HG03432 (cell line): ENCODE results near the gene SLC7A10.
"Not testable (repeated sequence)": the region's sequence is repeated elsewhere in the genome, so short reads cannot be mapped to it uniquely, and the experiment has no call there.

Experiments
- ATAC-seq: cut with Tn5 transposase; IDR thresholded peaks from one replicate; pipeline ENCODE4 v1.9.1; 2021; ENCODE audit warnings: mild to moderate bottlenecking, moderate library complexity; ENCODE audit not compliant: unreplicated experiment

Gene SLC7A10

DNA sequence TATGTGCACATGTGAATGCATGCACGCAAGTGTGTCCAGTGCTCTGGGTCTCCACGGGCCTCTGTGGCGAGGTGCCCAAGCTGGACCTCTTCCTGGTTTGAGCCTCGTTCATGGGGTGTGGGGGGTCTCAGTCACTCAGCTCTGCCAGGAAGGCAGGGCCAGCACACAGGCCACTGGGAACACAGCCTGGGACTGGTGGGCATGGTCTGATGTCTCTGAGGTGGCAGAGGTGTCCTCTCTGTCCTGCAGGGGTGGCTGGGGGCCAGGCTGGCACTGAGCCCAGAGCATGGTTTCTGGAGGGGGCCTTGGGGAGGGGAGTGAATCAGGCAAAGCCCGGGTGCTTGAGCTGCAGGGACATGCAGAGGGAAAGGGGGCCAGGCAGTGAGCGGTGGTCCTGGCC lies 22.1 kb downstream of the SLC7A10 start:
- ATAC-seq = no peak

DNA sequence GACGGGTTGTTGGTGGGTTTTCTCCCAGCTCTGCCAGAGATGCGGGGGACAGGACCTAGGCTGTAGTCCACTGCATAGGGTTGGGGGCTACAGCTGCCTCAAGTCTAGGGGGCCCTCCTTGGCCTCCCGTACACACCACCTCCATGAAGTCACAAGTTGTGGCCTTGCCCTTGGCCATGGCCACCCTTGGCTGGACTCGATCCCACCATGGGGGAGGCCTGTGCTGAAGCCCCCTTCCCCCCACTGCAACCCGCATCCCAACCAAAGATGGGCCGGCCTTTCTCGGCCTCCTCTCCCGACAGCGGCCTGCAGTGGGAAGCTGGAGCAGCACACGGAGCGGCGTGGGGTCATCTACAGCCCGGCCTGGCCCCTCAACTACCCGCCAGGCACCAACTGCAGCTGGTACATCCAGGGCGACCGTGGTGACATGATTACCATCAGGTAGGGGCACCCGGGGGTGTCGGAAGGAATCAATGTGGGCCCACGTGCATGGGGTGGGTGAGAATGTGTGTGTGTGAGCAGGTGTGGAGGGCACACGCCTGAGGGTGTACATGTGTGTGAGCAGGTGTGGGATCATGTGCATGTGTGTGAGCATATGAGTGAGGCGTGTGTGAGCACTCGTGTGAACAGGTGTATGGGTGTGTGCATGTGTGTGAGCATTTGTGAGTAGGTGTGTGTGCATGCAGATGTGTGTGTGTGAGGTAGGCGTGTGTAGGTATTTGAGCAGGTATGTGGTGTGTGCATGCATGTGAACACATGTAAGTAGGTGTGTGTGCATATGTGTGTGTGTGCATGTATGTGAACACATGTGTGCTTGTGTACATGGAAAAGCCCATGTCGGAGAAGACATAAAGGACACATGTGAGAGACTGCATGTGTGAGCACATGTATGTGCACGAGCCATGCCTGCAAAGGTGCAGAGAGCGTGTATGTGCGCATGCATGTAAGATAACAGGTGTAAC lies 22.8 kb downstream of the SLC7A10 start:
- no peak for ATAC-seq

DNA sequence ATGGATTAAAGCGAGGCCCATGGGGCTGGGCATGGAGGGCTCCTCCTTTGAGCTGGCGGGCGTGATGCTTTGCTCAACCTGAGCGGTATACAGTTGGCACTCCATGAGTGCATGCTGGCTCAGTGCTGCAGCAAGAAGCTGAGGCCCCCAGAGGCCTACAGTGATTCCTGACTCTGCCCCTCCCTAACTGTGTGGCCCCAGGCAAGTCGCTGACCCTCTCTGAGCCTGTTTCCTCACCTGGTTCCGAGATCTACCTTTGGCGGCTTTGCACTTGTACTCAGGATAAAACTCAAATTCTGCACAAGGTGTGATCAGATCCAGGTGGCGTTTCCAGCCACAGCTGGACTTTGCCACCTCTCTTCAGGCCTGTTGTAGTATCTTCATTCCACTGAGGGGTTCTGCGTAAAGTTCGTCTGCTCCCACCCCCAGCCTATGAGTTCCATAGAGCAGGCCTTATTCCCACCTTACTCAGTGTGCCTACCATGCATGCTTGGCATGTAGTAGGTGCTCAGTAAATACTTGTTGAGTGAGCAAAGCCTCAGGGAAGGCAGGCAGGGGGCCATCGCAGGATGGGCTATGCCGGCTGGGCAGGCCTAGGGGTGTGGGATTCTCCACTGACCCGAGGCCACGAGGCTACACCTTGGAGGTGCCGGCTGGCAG lies 23.6 kb downstream of the SLC7A10 start:
- ATAC-seq = no peak

DNA sequence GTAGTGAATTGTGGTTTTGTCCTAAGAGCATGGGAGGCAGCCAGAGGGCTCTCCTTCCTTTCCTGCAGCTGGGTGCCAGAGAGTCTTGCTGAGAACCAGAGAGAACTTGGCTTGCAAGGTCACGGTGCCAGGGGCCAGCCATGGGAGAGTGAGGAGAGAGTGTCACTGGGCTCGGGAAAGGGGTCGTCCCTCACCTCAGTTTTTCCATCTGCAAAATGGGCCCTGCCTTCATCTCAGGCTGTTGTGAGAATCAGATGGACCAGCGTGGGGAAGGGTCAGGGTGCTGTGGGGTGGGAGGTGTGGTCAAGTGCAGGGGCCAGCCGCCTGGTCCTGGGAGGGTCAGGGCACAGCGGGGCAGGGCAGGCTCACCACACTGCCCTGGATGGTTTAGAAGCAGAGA lies 24.2 kb downstream of the SLC7A10 start:
- no peak for ATAC-seq

DNA sequence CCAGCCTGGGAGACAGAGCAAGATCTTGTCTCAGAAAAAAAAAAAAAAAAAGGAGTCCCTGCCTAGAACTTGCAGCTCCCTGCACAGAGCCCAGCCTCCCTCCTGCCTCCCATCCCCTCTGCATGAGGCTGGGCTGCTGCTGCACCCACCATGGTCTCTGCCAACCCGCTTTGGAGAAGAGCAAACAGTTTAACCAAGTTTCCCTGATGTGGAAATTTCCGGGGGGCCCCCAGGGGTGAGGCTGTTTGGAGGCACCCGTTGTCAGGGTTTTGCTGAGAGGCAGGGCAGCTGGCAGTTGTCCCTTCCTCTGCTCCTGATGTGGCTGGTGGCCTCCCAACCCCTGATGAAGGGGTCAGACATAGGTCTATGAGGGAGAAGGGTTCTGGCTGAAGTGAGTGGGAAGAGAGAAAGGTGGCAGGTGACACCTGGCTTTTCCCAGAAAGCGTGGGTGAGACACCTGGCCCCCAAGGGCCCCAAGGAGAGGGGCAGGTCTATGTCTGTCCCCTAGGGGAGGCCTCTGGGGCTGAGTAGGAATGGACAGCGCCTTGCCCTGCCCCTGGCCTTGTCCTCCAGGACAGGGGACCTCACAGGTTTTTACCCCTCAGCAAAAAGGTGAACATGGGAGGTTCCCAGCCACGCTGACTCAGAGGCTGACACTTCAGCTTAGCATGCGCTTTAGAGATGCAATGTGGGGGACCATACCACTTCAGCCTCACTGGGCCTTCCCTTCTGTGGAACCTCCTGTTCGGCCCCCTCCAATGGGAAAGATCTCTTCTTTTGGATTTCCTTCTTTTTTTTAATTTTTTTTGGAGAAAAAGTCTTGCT lies 26.0 kb downstream of the SLC7A10 start:
- ATAC-seq = no peak

DNA sequence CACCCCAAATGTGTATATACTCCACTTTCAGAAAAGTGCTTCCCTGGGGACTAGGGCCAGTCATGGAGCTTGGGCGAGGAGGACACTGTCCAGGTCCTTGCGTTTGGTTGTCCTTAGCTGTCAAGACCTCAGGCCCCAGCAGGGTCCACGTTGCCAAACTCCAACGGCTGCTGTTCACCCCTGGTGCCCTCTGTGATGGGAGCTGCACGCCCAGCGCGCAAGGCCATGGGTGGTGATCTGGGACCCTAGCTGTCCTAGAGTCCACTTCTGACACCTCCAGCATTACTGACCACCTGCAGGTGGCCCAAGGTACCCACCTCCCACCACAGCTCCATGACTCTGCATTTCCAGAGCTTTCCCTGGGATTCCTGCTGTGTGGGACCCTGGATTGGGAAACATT lies 27.5 kb downstream of the SLC7A10 start:
- no peak for ATAC-seq

DNA sequence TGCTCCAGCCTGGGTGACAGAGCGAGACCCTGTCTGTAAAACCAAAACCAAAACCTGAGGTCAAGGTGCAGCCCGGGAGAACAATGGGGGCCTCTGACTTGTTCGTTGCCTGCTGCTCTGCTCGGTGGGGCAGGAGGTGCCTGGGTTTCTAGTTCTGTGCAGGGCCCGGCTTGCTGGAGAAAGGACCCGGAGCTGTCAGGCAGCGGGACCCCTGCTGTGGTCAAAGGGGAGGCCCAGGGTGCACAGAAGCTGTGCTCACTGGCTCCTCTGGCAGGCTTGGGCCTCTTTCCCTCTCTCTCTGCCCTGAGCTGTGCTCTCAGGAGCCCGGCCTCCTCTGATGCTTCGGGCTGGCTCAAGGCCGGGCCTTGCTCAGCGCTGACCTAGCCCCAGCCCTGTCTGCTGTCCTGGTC lies 28.1 kb downstream of the SLC7A10 start:
- no peak for ATAC-seq

DNA sequence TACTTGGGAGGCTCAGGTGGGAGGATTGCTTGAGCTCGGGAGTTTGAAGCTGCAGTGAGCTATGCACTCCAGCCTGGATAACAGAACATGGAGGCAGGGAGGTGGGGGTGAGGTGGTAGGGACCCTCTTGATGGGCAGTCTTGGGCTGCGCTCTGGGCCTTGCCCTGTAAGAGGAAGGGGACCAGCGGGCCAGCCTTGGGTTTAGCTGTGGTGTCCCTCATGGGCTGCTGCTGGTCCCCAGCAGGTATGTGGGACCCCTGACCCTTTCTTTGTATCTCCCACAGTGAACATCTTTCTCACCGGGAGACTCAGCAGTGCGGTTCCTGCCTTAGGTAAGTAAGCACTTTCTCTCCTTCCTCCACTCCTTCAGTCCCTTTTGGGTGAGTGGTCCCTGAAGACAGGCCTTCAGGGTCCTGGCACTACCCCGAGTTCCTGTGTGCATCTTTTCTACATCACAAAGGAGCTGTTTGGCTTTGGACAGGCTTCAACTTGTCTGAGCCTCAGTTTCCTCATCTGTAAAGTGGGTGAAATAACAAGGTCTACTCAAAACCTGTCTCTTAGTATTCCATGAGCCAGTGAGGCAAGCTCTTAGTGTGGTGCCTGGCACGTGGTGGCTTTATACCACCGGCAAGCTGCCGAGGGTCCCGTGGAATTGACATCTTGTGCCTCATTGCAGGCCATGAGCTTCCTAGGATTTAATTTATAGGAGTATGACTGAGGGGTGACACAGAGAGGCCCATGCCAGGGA lies 29.0 kb downstream of the SLC7A10 start:
- ATAC-seq = no peak

DNA sequence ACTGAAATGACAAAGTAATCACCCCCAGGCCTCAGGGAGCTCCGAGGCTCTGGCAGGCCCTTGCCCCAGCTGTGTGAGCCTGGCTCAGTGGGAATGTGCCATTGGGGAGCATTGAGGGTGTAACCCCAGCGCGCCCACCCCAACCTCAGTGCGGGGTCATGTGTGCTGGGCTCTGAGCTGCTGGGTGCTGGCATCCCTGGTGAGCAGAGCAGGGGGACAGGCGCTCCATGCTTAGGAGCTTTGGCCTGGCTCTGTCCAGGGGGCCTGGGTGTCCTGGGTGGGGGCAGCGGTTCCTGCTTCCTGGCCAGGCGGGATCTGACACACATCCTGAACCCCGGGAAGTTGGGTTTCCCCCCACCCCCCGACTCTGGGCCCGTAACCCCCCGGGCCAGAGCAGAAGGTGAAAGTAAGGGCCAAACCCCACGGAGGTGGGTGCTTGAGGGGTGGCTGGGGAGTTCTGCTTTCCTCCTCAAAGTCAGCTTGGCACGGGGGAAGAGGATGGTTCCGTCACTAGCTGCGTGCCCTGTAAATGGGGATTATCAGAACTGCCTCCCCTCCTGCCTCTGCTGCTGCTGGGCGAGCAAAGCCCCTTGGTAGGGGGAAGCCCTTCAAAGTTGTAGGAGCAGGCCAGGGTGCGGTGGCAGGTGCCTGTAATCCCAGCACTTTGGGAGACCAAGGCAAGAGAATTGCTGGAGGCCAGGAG lies 29.9 kb downstream of the SLC7A10 start:
- ATAC-seq = no peak

DNA sequence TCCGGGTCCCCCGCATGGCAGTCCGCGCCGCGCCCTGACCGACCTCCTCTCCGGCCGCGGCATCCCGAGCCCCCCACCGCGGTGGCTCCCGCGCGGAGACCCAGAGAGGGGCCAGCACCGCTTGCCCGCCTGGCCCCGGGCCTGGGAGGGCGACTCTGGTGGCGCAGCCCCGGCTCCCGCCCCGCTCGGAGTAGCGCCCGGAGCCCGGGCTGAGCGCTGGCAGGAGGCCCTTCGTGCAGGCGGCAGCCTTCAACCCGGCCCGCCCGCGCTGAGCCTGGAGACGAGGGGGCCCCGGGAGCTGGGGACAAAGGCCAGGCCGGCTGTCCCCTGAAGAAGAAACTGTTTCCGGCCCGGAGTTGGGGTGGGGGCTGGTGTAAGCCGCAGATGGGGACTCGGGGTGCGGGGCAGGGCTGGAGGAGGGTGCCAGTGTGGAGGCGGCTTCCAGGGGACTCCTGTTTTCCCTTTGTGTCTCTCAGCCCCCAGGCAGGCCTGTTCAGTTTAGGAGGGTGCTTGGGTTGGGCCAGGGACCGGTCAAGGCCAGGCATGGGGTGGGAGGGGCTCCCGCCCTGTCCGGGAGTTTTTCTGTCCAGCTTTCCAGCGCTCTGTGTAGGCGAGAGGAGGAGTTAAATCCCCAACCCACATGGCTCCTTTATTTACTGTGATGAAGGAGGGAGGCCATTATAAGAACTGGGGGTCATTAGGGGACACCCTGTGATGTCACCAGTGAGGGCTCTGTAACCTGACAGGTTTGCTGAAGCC lies 30.6 kb downstream of the SLC7A10 start:
- no peak for ATAC-seq

DNA sequence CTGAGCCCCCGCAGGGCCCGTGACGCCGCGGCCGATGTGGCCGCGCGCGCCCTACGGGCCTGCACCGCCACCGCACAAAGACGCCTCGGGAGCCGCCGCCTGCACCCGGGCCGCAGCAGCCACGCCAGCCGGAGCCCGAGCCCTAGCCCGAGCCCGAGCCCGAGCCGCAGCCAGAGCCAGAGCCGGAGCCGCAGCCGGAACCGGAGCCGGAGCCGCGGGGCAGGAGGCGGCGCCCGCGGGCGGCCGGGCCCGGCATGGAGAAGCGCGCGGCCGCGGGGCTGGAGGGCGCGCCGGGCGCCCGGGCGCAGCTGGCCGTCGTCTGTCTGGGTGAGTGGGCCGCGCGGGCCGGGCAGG lies 31.1 kb downstream of the SLC7A10 start:
- ATAC-seq = no peak

DNA sequence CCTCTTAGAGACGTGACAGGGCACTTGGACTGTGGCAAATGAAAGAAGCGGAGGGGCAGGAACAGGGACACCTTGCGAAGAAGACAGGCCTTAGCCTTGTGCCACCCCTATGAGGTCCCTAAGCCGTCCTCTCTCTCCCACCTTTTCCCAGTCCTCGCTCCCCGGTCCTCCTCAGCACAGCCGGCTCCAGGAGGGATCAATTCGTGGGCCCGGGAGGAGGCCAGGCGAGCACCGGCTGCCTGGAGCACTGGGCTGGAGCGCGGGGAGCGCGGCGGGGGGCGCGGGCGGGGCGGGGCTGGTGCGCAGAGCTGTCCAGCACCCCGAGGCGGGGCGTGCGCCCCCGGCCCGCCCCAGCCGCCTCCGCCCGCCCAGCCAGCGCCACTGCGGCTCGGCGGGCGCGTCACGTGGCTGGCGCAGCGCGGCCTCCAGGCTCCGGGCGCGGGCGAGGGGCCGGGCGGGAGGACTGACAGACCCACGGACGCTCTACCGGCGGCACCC lies 31.7 kb downstream of the SLC7A10 start, which contains the start of gene LRP3:
Gene LRP3, plus strand, starts transcription at position 466 of the 498 bp plus-strand sequence. CDS start 456 bp downstream, outside the sequence.
- ATAC-seq = no peak

DNA sequence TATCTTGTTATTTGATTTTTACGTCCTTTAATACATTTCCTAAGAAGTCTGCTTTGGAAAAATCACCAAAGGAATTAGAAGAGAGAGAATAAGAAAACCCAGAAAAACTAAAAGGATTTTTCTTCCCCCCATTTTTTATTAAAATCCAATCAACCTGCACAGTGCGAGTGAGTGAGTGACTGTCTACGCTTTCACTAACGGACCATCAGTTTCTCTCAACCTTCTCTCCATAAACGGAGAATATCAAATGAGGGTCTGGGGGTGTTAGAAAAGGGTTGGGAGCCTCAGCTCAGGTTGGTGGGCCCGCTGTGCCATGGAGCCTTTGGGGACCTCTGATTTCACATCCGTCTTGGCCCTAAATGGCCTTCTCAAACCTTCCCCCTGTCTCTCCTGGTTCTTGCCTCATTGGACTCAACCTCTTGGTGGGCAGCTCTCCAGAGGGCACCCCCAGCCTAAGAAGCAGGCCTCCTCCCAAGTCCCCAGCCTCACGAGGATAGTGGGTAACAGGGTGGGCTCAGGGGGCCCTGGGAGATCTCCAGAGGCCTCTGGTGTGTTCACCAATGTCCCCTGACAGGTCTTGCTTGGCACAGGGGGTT lies 32.3 kb downstream of the SLC7A10 start:
- ATAC-seq = no peak

DNA sequence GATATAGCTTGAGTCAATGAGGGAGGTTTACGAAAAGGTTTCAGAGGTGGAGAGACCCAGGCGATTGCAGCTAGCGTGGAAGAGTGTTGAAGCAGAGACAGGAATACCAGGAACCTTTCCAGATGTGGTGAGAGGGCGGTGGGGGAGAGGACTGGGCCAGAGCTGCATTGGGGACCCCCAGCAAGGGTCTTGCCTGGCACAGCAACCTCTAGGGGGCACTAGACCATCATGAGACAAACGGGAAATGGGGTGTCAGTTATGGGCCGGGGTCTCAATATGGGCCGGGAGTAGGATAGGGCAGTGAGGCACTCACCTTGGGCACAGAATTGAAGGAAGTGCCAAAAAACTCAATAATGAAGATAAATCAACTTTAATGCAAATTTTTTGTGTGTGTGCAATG lies 33.6 kb downstream of the SLC7A10 start:
- no peak for ATAC-seq

DNA sequence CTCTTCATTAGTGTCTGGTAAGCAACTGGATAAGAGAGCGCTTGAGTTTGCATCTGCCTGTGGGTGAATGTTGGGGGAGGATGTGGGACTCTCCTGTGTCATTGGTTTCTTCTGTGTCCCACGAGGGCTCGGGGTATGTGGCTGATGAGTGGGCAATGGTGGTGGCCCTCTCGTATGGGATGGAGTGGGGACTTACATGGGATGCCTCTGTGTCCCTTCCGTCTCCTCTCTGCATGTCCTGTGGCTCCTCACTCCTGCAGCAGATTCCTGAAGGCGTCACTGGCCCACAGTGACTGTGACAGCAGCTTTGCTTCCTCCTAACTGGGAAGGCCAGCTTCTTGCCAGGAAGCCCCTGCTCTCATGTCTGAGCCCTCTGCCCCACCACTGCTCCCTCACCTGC lies 34.1 kb downstream of the SLC7A10 start:
- ATAC-seq = no peak

DNA sequence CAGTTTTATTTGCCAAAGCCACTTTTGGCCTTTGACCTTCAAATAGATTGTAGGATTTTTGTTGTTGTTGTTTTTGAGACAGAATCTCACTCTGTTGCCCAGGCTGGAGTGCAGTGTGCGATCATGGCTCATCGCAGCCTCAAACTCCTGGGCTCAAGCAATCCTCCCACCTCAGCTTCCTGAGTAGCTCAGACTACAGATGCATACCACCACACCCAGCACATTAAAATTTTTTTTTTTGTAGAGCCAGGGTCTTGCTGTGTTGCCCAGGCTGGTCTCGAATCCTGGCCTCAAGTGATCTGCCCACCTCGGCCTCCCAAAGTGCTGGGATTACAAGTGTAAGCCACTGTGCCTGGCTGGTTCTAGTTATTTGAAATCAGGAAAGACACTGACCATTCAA lies 34.6 kb downstream of the SLC7A10 start:
- not testable (repeated sequence) for ATAC-seq

DNA sequence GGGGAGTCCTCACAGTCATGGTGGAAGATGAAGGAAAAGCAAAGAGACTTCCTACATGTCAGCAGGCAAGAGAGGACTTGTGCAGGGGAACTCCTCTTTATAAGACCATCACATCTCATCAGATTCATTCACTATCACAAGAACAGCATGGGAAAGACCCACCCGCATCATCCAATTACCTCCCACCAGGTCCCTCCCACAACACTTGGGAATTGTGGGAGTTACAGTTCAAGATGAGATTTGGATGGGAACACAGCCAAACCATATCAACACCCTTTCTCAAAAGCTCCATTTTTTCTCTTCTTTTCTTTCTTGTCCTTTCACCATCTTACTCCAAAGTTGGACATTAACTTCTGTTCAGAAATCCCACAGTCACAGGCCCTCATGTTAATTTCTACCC lies 36.2 kb downstream of the SLC7A10 start:
- no peak for ATAC-seq

DNA sequence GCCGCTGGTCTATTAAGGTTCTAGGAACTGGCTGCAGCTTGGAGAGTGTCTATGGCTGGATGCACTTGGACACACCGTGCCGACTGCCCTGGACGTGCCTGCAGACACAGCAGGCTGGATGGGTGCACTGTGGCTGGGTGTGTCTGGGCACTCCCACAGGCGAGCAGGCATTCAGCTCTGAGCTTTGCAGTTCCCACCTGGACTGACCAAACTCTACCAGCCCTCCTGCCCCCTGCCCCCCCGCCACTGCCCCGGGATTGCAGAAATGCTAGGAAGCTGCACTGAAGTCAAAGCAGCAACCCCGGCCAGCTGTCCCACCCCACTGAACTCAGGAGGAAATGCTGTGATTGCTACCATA lies 38.5 kb downstream of the SLC7A10 start:
- ATAC-seq = no peak
